ENCODE results near the gene RALB.
"Not testable (repeated sequence)": the region's sequence is repeated elsewhere in the genome, so short reads cannot be mapped to it uniquely, and the experiment has no call there.

RALB gene

DNA sequence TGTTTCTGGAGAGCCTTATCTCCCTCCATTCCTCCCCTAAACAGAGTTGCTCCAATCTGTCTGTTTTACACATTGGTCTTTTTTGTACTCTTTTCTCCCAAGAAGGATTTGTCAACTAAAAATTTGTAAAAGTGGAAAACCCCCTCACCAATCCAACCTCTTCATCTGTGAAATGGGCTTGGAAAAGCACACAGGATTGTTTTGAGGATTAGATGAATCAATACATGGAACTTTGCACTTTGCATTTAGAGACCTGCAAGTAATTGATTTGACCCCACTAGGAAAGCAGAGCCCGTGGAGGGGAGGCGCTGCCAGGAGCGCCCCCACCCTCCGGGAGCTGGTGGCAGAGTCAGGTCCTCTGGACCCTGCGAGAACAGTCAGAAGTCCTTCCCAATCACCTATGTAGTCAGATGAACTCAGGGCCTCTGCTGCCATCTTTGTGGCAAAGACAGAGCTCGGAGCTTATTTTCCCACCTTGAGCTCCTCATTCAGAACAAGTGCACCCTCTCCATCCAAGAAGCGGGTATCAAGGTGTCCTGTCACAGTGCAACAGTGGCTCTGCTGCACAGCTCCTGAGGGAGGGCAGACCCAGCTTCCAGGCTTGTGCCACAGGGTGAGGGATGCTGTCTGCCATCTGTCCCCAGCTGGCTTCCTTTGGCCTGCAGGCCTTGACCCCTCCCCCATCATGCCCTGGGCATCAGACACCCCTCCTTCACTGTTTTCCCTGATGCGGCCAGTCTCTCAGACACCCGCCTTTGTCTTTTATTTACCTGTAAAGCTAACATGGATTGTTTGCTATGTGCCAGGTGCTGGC lies 27.7 kb upstream of the RALB start:
- no peak for DNase-seq

DNA sequence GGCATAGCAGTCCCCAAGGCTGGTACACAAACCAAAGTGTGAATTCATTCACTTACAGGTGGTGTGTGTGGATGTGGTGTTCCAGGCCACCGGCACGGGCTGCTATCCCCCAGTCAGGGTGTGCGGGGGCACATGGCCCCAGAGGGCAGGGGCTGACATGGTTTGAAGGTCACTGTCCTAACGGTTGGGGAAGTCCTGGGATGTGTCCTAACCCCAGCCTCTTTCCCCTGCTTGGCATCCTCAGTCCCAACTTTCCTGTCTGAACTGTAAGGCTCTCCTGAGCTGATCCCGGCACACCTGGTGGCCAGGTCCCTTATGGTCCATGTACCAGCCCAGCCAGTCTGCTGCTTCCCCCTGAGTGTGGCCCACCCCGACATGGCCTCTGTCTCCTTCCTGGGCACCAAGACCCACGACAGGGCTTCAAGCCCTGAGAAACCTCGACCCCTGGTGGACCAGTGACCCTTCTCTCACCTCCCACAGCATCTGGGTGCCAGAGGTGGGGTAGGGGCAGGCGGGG lies 27.0 kb upstream of the RALB start:
- no peak for DNase-seq

DNA sequence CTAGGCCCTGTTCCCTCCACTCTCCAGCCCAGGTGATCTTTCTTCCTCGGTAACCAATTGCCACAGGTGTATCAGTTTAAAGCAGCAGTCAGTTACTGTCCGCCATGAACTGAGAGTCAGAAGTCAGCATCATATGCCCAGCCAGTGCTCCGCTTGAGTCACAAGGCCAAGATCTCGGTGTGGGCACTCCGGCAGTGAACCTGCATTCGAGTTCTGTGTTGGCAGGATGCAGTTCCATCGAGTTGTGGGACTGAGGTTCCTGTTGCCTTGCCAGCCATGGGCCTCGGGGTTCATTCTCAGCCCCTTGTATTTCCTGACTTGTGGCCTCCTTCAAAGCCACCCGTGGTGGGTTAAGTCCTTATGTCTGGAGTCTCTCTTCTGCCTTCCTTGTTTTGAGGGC lies 26.3 kb upstream of the RALB start:
- no peak for DNase-seq

DNA sequence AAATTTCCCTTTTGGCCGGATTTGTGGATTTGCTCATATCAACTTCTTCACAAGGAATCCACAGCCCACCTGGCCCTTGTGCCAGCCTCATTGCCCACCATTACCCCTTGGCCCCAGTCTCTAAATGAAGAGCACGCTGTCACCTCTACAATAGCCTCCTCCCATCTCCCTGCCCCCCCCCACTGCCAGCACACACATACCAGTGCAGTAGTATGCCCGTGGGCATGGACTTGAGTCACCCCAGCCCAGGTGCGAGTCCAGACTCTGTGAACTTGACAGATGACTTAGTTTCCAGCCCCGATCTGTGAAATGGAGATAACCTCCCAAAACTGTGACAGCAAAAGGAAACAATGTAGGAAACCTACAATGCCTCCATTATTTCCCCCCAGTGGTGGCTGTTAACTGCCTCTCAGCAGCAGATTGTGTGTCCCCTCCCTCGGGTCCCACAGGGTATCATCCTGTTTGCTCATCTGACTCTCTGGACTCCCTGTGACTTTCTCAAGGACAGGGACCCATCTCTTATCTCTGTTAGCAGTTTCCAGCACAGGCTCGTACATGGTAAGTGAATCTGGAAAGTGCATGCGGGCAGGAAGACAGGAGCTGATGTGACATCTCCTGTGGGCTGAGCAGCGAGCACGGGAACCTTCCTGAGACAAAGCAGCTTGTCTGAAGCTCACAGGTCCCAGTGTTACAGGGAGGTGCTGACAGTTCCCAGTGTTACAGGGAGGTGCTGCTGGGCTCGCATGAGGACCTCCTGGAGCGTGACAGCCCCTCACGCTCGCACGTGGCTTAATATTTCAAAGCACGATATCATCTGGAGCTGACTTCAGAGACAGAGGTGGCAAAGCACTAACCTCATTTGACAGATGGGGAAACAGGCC lies 25.3 kb upstream of the RALB start:
- DNase-seq: no peak

DNA sequence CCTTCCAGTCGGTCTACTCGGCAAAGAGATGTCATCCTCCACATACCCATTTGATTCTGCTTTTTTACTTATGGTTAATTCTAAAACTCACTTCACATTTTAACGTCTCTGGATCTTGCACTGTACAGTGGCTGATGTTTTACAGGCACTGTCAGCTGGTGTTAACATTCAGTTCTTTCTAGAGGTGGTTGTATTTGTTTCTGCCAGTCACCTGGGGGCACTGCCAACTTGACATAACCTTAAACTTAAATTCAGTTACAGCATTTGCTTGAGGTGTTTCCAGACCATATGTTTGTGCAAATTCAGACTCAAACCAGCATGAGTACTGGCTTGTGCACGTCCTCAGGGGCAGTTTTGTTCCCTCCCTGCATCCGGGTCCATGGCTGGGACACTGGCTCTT lies 24.1 kb upstream of the RALB start:
- no peak for DNase-seq

DNA sequence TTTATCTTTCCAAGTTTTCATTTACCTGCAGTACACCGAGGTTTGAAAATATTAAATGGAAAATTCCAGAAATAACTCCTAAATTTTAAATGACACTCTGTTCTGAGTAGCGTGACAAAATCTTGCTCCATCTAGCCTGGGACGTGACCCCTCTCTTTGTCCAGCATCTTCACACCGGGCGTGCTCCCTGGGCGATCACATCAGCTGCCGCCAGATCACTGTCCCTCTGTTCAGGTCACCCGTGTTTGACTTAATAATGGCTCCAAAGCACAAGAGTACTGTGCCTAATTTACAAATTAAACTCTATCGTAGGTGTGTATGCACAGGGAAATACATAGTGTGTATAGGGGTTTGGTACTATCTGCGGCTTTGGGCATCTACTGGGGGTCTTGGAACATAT lies 23.3 kb upstream of the RALB start:
- no peak for DNase-seq

DNA sequence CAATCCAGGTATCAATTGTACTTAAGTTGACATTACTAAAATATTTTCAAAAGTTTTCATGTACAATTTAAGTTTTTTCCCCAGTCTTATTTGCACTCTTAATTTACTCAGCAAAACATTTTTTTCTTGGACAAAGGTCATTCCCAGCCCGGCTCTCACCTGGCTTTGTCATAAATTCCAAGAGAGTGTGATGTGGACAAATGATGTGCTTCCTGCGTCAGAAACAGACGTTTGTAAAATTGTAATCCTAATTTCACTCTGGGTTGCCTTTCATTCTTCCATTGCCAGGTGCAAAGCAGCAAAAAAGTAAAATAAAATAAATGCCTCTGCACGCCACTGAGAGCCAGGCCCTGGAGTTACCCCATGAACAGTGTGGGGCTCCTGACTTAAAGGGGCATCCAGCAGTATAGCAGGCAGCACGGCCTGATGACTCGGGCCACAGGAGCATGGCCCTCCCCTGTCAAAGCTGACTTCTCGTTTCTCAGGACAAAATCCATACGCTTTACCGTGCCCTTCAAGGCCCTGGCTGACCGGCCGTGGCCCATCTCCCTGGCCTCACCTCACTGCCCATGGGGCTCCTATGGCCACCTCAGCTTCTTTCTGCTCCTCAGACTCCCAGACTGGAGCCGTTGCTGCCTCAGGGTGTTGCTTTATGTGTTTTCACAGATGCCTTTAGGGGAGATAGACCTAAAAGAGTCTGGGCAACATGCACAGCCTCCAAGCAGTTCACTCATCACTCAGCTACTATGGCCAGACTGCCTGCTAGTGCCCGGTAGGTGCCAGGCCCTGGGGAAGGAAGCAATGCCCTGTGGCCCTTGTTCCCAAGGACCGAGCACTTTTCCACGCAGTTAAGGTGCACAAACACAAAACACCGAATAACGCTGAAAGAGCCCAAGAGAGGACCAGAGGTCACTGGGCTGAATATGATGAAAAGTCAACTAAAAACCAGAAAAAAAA lies 21.9 kb upstream of the RALB start:
- DNase-seq: no peak

DNA sequence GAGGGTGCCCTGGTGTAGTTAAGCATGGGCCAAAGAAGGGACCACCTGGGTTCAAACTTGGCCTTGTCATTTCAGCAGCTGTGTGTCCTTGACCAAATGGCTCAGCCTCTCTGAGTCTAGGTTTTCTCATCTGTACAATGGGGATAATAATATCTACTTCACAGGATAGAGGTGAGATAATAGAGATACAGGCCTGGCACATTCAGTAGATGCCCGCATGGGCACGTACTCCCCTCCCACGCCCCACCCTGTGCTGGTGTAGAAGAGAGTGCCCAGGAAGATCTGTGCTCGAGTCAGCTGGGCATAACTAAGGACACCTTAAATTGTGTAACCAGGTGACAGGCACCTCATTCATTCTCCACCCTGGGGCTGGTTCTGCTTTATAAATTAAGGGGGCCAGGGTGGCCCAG lies 21.1 kb upstream of the RALB start:
- no peak for DNase-seq

DNA sequence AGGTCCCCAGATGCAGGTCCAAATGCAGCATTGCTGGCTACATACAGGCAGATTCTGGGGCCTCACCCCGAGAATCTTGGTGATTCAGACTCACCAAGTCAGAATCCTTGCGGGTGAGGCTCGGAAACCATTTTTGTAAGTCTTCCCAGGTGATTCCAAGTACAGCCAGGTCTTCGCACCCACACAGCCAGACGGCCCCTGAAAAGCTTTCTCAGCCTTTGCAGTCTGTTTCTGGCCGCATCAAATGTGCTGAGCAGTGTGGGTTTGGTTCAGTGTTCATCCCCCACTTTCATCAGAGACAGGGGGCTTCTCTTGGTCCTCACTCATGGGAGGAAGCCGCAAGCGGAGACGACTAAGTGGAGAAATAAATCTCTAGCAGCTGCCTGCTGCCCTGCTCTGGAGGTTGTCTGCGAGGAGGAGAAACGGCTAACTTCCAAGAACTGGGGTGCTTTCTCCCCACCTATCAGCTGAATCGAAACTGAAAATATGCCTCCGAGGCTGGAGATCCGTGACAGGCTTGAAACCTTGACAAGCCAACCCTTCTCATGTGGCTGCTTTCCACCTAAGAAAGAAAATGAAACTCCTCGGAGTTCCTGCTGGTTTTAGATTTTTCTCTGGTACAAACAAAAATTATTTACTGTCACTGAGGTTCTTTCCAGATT lies 20.5 kb upstream of the RALB start:
- DNase-seq: peak; percentile 50

DNA sequence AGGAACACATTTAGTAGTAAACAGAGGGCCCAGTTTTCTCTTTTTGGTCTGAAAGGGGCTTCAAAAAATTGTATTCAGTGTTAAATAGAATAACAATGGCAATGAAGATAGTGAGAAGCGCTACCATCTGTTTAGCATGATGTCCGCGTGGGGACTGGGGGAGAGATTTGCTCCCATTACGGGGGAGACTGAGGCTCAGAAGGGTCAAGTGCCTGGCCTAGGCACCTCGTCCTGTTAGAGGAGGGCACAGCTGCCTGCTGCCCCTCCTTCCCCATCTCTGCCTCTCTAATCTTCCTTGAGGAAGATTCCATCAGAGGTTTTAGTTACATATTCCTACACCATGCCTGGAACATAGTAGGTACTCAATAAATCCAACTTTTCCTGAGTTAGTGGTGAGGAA lies 19.4 kb upstream of the RALB start:
- no peak for DNase-seq

DNA sequence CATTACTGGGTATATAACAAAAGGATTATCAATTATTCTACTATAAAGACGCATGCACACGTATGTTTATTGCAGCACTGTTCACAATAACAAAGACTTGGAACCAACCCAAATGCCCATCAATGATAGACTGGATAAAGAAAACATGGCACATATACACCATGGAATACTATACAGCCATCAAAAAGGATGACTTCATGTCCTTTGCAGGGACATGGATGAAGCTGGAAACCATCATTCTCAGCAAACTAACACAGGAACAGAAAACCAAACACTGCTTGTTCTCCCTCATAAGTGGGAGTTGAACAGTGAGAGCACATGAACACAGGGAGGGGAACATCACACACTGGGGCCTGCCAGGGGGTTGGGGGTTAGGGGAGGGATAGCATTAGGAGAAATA lies 17.5 kb upstream of the RALB start:
- DNase-seq: not testable (repeated sequence)

DNA sequence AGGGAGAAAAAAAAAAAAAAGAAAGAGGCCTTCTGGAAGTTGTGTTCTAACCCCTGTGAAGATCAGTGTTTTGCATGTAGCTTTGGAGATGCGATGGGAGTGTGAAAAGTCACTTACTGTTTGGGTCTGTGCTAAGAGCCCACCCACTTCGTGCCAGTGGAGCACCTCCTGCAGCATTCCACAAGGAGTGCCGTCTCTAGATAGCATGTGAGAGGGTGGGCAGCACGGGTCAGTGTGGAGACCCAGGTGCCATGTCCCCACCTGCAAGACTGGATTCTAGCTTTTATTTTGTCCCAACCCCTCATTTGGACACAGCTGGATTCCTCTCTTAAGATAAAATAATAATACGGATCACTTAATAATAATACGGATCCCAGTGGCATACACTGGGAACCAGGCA lies 17.0 kb upstream of the RALB start:
- DNase-seq: no peak

DNA sequence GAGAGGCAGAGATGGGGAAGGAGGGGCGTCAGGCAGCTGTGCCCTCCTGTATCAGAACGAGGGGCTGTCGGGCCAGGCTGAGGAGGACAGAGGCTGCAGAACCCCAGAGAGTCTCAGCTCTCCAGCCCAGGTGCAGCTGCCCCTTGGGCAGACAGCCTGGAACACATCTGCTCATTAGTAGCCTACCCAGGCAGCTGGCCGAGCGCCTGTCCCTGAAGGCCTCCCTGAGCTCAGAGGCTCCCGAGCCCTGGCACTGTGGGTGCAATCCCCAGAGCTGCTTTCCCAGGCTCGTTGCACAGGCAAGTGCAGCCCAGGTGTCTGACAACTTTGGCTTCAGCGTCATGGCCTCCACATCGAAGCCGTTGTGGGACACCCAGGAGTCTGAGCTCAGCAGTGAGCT lies 16.3 kb upstream of the RALB start:
- no peak for DNase-seq

DNA sequence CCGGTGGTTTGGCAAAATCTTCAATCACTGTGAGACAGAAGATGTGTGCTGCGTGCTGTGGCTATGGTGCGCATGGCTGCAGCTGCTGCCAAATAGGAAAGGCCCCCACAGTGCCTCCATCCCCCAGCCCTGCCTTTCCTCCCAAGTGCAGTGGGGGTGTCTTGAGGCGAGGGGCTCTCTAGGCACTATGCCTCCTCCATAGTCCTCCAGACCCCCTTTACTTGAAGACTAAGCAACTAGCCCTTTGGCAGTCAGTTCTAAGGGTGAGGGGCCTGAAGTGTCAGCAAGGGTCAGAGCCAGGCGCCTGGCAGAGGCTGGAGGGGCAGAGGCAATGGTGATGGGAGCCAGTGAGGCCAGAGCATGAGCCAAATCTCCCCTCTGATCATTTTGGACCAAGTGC lies 15.9 kb upstream of the RALB start:
- no peak for DNase-seq

DNA sequence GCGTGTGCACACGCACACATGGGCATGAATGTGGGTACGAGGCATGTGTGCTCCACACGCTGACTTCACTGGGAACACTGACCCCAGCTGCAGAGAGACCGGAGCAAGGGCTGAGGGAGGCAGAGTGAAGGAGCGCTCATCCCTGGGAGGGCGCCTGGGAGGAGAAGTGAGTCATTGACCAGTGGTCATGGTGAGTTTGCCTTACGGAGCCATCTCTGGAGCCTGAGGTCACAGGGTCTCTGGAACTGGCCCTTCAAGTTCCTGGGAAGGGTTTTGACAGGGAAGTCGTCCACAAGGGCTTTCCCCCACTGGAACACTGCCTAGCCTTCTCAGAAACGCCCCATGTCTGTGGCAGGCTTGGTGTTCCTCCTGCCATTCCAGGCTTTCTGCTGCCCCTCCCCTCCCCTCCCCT lies 15.2 kb upstream of the RALB start:
- DNase-seq: peak; percentile 22

DNA sequence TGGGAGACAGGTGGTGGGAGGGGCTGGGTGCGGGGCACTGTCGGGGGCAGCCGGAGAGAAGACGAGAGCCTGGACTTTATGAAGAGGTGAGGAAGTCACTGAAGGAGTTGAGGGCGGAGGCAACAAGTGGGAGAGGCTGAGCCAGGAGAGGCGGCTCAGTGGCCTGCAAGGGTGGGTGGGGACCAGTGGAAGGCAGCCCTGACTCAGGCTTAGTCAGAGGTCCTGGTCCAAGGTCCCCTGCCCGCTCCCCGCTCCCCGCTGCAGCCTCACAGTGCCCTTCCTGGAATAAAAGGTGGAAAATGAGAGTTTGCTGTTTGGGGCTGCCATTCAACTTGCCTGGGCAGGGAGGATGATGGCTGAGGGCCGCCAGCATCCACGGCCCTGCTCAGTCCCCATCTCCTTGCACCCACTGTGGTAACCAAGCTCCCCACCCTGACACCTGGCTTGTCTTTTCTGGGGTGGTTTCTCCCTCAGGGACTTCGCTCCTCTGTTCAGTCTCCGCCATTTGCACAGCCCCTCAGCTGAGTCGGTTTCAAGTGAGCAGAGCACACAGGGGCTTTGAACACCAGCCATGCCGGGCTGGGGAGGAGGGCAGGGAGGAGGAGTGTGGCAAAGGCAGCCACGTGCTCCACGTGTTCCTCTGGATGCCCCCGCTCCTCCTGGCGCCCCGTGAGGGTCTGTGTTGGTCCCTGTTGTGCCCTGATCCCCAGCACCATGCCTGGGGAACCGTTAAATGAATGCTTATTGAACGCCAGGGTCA lies 13.7 kb upstream of the RALB start:
- DNase-seq: no peak

DNA sequence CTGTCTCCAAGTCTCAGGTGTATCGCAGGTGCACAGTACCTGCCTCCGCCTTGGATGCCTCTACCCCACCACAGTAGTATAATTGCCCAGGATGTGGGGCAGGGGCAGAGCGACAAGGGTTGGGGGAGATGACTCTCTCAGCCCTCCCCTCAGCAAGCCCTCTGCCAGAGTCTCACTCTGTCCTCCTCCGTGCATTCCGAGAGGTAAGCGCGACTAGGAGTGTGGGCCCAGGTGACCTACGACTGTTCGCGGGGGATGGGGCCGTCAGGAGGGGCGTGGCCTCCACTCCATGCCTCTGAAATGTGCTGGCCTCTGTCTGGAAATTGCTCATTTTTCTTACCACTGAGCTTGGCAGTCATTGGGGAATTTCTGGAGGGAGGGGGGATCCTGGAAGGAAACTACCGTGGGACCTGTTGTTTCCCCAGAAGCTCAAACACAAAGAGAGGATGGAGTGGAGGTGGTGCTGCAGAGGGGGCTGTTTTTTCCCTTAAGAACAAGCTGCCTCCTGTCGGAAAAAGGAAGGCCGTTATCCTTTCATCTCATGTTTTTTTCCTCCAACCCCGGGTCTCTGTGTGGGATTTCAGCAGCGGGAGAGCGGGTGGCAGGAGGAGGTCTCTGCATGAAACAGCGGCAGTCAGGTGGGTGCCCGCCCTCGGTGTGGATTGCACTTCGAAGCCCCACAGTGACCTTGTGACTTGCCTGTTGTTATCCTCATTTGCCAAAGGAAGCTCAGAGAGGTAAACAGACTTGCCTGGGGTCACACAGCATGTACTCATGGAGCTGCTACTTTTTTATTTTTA lies 13.0 kb upstream of the RALB start:
- DNase-seq: peak; percentile 84

DNA sequence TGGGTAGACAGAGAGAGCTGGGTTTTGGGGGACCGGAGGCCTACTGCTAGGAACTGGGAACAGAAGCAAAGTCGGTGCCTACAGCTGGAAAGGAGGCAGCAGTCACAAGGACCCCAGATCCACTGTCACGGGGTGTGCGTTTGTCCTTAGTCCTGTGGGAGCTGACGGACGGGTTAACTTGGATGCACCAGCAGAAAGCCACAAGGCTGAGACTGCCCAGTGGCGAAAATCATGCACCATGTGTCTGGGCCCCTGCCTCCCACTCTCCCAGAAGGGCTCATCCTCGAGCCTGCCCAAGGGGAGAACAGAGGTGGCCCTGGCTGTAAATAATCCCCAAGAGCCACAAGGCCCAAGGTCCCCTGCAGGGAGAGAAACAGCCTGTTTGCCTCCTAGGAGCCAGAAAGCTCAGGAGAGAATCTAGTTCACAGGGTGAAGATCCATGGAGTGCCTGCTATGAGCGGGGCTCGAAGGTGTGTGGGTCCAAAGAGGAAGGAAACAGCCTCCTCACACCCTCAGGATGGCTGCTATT lies 11.7 kb upstream of the RALB start:
- no peak for DNase-seq

DNA sequence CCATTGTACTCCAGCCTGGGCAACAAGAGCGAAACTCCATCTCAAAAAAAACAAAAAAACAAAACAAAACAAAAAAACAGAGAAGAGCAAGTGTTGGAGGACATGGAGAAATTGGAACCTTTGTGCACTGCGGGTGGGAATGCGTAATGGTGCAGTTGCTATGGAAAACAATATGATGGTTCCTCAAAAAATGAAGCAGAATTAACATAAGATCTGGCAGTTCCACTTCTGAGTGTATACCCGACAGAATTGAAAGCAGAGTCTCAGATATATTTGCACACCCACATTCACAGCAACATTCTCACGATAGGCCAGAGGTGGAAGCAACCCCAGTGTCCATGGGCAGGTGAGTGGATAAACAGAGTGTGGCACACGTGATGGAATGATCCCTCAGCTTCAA lies 11.0 kb upstream of the RALB start:
- DNase-seq: no peak

DNA sequence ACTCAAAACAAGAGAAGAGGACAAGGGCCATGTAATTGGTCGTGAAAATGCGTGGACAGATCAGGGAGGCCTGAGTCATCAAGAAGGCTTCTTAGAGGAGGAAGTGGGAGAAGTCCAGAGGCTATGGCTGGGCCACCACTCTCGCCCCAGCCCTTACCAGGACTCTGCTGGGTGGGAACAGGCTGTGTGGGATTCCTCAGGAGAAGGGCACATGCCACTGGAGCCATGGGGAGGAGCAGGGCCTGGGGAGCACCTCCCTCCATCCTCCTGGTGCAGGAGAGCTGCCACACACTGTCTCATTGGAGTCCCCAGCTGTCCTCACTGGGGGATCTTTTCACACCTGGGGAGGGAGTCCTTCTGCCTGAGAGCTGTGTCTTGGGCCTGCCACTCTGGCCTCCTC lies 9.4 kb upstream of the RALB start:
- DNase-seq: no peak

Data from femur (tissue), 1 donor.